ENCODE results near the gene AK5. TPM values are rescaled to one million over a fixed set of nuclear protein-coding genes. Genes with fewer than 3 reads are reported as not detected.

AK5 gene
- total and polyA plus RNA-seq, 2 of the 4 experiments (the other 2 are of a cell fraction), result 22.5 to 25.8 TPM

GRCh38 chr1:77238462-77238861 is 43.4 kb upstream of the AK5 start:
- no peaks in the 10 kb centered on the region for H3K36me3 ChIP-seq (ENCODE audit: control insufficient read depth, insufficient read depth, low read length)
- no peak overlapping the region for H3K4me2 ChIP-seq (ENCODE audit: low read depth, low read length)
- DNase-seq (no peak), ATAC-seq (ENCODE audit: low read depth) (peak; percentile 24; the same call in 1 of the 2 replicates)
- dilution Hi-C loops (cut with HindIII; ENCODE audit: low sequenced_read_pairs, unreplicated experiment) (no loop called here), intact Hi-C loops (cut with micrococcal nuclease) (no loop called here), in situ Hi-C loops (cut with MboI; ENCODE audit: low sequenced_read_pairs) (no loop called here)
- H3K18ac ChIP-seq (ENCODE audit: low read depth, low read length), result no peak overlapping the region
- no peak overlapping the region for H4K5ac ChIP-seq (ENCODE audit: low read depth, low read length)
- no peak overlapping the region for H4K91ac ChIP-seq (ENCODE audit: insufficient read depth, low read depth, low read length)
- ChIA-PET CTCF (no interaction called here), POLR2A (ENCODE audit: unreplicated experiment) (no interaction called here)
- TF ChIP-seq SMC3 (IDR thresholded peaks at IDR 0.05; ENCODE audit: low read depth, low read length), result no peak
- TF ChIP-seq USF2 (IDR thresholded peaks at IDR 0.05; ENCODE audit: low read depth, low read length), result no peak
- TF ChIP-seq FOS (IDR thresholded peaks at IDR 0.05; ENCODE audit: low read depth, low read length), result no peak
- no peak for TF ChIP-seq POLR2A (IDR thresholded peaks at IDR 0.05; ENCODE audit: low read depth, low read length)
- no peak for TF ChIP-seq ELK1 (IDR thresholded peaks at IDR 0.05; ENCODE audit: borderline replicate concordance, low read depth, low read length)
- no peak for TF ChIP-seq MAFK (IDR thresholded peaks at IDR 0.05; ENCODE audit: low read depth, low read length)
- TF ChIP-seq CEBPB (IDR thresholded peaks at IDR 0.05; ENCODE audit: low read depth, low read length), result no peak
- no peak for TF ChIP-seq CHD1 (IDR thresholded peaks at IDR 0.05; ENCODE audit: low read depth, low read length)
- TF ChIP-seq CTCF (conservative IDR thresholded peaks at IDR 0.05; ENCODE audit: low read depth, low read length), result no peak
- TF ChIP-seq RCOR1 (IDR thresholded peaks at IDR 0.05; ENCODE audit: insufficient replicate concordance, low read length), result no peak
- no peak for TF ChIP-seq RAD21 (IDR thresholded peaks at IDR 0.05; ENCODE audit: low read length)
- TF ChIP-seq RFX5 (IDR thresholded peaks at IDR 0.05; ENCODE audit: low read depth, low read length), result no peak
- no peak for TF ChIP-seq NFE2L2 (IDR thresholded peaks at IDR 0.05; ENCODE audit: low read depth, low read length)
- TF ChIP-seq MXI1 (IDR thresholded peaks at IDR 0.05; ENCODE audit: borderline replicate concordance, low read depth, low read length), result no peak
- H3K4ac ChIP-seq (ENCODE audit: low read depth, low read length), result no peak overlapping the region
- peaks cover 4% of the 10 kb centered on the region for H3K9me3 ChIP-seq (ENCODE audit: control insufficient read depth, insufficient read depth, low read length)
- 40% methylated on average over 1 of the region's 1 CpG; no CpG with 5 or more reads in 1 of the 2 experiments for WGBS, 2 experiments (ENCODE audit: extremely low coverage in 2 of 2, insufficient read length in 1 of 2)
- BruUV-seq (replicated peaks), result no TSS peak
- H3K14ac ChIP-seq (replicated peaks; ENCODE audit: low read depth, low read length), result no peak overlapping the region
- H3K4me3 ChIP-seq (ENCODE audit: insufficient read depth, low read depth, low read length), result no peak overlapping the region
- H3K27me3 ChIP-seq (ENCODE audit: control insufficient read depth, insufficient read depth, low read length), result no peaks in the 10 kb centered on the region
- H3K79me1 ChIP-seq (ENCODE audit: low read depth in 1 of 2, low read length in 2 of 2), result no peaks in the 10 kb centered on the region
- H3K23ac ChIP-seq (ENCODE audit: low read depth, low read length), result no peak overlapping the region
- H4K20me1 ChIP-seq (ENCODE audit: insufficient read depth, low read length), result no peaks in the 10 kb centered on the region
- H2AK9ac ChIP-seq (replicated peaks; ENCODE audit: low read depth, low read length, poor library complexity), result no peak overlapping the region
- H2BK5ac ChIP-seq (ENCODE audit: low read depth, low read length, poor library complexity, severe bottlenecking), result no peak overlapping the region
- H2BK20ac ChIP-seq (ENCODE audit: low read depth, low read length), result no peak overlapping the region
- no peak overlapping the region for H3K56ac ChIP-seq (ENCODE audit: extremely low read depth, insufficient read depth, low read length)
- H2BK15ac ChIP-seq (ENCODE audit: low read depth, low read length), result no peak overlapping the region
- no peak overlapping the region for H3K27ac ChIP-seq (ENCODE audit: insufficient read depth, low read length)
- no peak overlapping the region for H2AK5ac ChIP-seq (ENCODE audit: low read depth, low read length)
- H2BK120ac ChIP-seq (ENCODE audit: low read depth, low read length), result no peak overlapping the region
- H2AFZ ChIP-seq (replicated peaks; ENCODE audit: low read length, poor library complexity), result no peak overlapping the region
- H3K9me1 ChIP-seq (ENCODE audit: insufficient read depth, low read length), result no peaks in the 10 kb centered on the region
- H4K8ac ChIP-seq (ENCODE audit: low read depth in 2 of 2, low read length in 2 of 2), result no peak overlapping the region
- no peak overlapping the region for H3K9ac ChIP-seq (ENCODE audit: low read depth, low read length)
- no peaks in the 10 kb centered on the region for H3K4me1 ChIP-seq (ENCODE audit: control insufficient read depth, insufficient read depth, low read length)
